ENCODE measurements around the gene FAM120C. TPM values are rescaled to one million over a fixed set of nuclear protein-coding genes. Genes with fewer than 3 reads are reported as not detected.

The FAM120C gene
- total RNA-seq, 2 experiments from 2014 or later = 4.5 to 6.1 TPM

DNA sequence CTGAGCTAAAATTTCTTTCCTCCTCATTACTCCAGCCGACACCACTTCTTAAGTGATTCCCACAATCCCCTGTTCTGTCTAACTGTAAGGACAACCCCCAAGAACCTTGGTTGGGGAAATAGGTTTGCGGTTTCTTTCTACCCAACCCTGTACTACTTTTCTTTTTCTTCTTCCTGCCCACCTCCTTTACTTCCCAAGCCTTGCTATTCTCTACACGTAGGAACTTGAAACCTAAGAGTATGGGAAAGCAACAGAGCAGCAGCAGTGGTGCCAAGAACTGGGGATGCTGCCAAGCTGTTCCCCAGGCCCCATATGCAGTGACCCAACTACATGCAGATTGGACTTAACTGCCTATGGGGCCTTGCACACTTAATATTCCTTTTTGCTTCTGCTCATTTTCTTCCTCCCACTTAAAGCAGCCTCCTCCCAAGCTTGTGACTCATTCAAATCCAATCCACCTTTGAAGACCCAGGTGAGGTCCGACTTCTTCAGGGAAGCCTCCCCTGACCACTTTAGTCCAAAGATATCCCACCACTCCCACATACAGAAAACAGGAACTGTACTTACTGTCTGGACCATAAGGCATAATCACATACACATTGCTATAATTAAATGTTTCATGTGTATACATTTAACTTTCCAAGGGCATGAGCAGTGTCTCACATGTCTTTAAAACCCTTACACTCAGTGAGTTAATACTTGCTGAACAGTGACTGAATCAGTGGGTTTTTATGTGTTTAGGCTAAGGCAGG, 1.7 kb downstream of the FAM120C start:
- Mint-ChIP-seq H3K4me3 (peak overlapping the region; percentile 78), H3K27ac (peak overlapping the region; percentile 76), H3K4me1 (ENCODE audit: low read depth) (peaks cover 56% of the 10 kb centered on the region), H3K27me3 (no peaks in the 10 kb centered on the region), H3K36me3 (peaks cover 12% of the 10 kb centered on the region), H3K9me3 (no peaks in the 10 kb centered on the region)
- no peak for DNase-seq
- POLR2A ChIA-PET = interaction anchor here (1.0 kb wide), 1 partner anchor 137 kb away, joined by 5 read pairs; the partner anchor contains the start of gene PHF8
- intact Hi-C loops (cut with micrococcal nuclease) = loop anchor here (5.0 to 10.0 kb wide), 3 partner anchors 353 to 983 kb away; partner anchors contain the start of genes APEX2 and GNL3L
- CTCF ChIA-PET = no interaction called here

DNA sequence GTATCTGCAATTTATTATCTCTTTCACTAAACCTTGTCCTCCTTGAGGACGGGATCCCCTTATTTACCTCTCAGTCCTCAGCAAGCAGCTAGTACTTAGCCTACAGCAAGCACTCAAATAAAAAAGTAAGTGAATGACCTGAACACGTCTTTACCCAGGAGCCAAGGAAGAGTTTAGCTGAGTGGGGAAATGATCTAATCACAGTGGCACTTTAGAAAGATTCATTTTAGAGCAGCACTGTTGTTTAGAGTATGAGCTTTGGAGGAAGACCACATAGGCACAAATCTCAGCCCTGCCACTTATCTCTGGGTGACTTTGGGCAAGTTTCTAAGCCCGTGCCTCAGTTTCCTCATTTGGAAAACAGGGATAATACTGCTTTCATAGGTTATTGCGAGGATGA, 2.7 kb downstream of the FAM120C start:
- POLR2A ChIA-PET = no interaction called here
- DNase-seq = no peak
- no peak overlapping the region for H3K27ac Mint-ChIP-seq
- peak overlapping the region; percentile 78 for H3K4me3 Mint-ChIP-seq
- no peaks in the 10 kb centered on the region for H3K27me3 Mint-ChIP-seq
- H3K4me1 Mint-ChIP-seq (ENCODE audit: low read depth) = peaks cover 56% of the 10 kb centered on the region
- no peaks in the 10 kb centered on the region for H3K9me3 Mint-ChIP-seq
- CTCF ChIA-PET = no interaction called here
- intact Hi-C loops (cut with micrococcal nuclease) = loop anchor here (5.0 to 10.0 kb wide), 3 partner anchors 354 to 984 kb away; partner anchors contain the start of genes APEX2 and GNL3L
- peaks cover 12% of the 10 kb centered on the region for H3K36me3 Mint-ChIP-seq

DNA sequence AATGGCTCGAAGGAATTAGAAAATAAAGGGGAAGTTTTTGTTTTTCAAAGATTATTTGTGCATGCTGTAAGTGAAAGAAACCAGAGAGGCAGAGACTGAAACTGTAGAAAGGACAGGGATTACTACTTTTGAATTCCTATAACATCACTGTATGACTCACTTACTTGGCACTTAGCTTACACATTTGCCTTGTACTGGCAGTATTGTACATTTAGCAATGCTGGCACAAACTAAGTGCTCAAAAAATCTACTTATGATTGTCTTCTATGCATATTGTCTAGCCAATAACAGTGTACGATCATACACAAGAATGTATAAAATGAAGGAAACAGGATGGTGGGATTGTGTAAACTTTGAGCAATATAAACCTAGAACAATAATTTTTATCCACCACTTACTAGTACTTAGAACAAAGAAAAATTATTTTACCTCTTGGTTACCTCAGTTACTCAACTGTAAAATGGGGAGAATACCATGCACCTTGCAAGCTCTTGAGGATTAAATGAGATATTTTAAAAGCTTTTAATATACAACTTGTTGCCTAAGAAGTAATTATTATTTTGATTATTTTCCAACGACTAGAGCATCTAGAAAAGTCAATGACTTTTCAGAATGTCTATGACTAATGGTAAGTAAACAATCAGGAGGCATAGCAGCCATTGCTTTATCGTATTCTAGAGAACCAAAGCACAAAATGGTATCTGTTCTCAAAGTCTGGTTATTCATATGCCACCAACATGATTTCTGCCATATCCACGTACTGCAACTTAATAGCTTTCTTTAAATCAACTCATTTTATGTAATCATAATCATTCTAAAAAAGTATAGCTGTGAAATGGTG, 4.7 kb downstream of the FAM120C start:
- Mint-ChIP-seq H3K4me3 (no peak overlapping the region), H3K36me3 (peaks cover 24% of the 10 kb centered on the region), H3K27me3 (no peaks in the 10 kb centered on the region), H3K9me3 (no peaks in the 10 kb centered on the region), H3K4me1 (ENCODE audit: low read depth) (peaks cover 53% of the 10 kb centered on the region), H3K27ac (peak overlapping the region; percentile 57)
- ChIA-PET CTCF (no interaction called here), POLR2A (interaction anchor here (1.3 kb wide), 1 partner anchor 135 kb away, joined by 4 read pairs; no protein-coding TSS in a partner anchor)
- no peak for DNase-seq
- intact Hi-C loops (cut with micrococcal nuclease) = no loop called here

DNA sequence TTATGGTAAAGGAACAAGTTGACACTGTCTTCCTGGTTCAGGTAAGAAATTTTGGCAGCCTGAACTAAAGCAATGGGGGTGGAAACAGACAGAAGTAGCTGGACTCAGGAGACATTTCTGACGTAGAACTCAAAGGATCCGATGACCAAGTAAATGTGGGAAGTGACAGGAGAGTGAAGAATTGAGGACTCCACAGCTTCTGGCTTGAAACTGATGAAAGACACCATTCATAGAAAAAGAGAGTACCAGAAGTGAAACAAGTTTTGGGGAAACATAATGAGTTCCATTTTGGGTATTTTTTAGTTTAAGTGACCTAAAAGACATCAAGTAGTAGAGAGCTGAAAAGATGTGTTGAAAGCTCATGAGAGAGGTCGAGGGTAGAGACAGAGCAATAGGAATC, 5.7 kb downstream of the FAM120C start:
- peaks cover 53% of the 10 kb centered on the region for H3K4me1 Mint-ChIP-seq (ENCODE audit: low read depth)
- CTCF ChIA-PET = no interaction called here
- no peak overlapping the region for H3K4me3 Mint-ChIP-seq

DNA sequence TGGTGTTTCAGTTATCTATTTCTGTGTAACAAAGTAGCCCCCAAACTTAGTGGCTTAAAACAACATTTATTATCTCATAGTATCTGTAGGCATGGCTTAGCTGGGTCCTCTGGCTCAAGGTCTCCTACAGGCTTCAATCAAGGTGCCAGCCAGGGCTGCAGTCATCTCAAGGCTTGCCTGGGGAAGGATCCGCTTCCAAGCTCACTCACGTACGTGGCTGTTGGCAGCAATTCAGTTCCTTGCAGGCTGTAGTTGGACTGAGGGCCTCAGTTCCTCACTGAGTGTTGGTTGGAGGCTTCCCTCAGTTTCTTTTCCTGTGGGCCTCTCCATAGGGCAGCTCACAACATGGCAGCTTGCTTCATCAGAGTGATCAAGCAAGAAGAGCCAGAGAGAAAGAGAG, 9.3 kb downstream of the FAM120C start:
- H3K4me3 Mint-ChIP-seq = no peak overlapping the region
- peaks cover 23% of the 10 kb centered on the region for H3K4me1 Mint-ChIP-seq (ENCODE audit: low read depth)
- H3K36me3 Mint-ChIP-seq = peaks cover 20% of the 10 kb centered on the region
- ChIA-PET CTCF (no interaction called here), POLR2A (no interaction called here)
- H3K27ac Mint-ChIP-seq = no peak overlapping the region
- no peaks in the 10 kb centered on the region for H3K9me3 Mint-ChIP-seq
- intact Hi-C loops (cut with micrococcal nuclease) = no loop called here
- H3K27me3 Mint-ChIP-seq = no peaks in the 10 kb centered on the region
- DNase-seq = no peak

More for the DNA sequence above, 5.7 kb downstream of the FAM120C start:
- H3K27ac Mint-ChIP-seq = peak overlapping the region; percentile 57
- H3K27me3 Mint-ChIP-seq = no peaks in the 10 kb centered on the region
- H3K9me3 Mint-ChIP-seq = no peaks in the 10 kb centered on the region
- peaks cover 25% of the 10 kb centered on the region for H3K36me3 Mint-ChIP-seq
- DNase-seq = no peak
- POLR2A ChIA-PET = interaction anchor here (0.6 to 1.3 kb wide), 2 partner anchors 134 to 353 kb away, joined by 3 to 4 read pairs; partner anchors contain the start of gene GNL3L
- intact Hi-C loops (cut with micrococcal nuclease) = no loop called here

DNA sequence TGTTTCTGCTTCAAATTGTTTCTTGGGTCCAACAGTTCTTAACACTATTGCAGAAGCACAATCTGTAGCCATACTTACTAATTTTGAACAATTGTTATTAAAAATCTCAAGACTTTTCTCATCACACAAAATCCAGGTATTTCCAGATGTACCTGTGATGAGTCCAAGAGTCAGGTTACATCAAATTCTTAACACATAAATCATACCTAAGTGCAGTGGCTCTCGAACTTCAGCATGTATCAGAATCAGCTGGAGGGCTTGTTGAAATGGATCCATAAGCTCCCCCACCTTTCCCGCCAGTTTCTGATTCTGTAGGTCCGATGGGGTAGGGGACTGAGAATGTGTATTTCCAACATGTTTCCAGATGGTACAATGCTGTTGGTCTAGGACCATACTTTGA, 10.6 kb downstream of the FAM120C start:
- H3K27ac Mint-ChIP-seq = no peak overlapping the region
- peaks cover 20% of the 10 kb centered on the region for H3K36me3 Mint-ChIP-seq
- intact Hi-C loops (cut with micrococcal nuclease) = no loop called here
- H3K4me3 Mint-ChIP-seq = no peak overlapping the region
- CTCF ChIA-PET = no interaction called here
- no peak for DNase-seq
- POLR2A ChIA-PET = no interaction called here
- H3K9me3 Mint-ChIP-seq = no peaks in the 10 kb centered on the region
- H3K4me1 Mint-ChIP-seq (ENCODE audit: low read depth) = peaks cover 11% of the 10 kb centered on the region
- no peaks in the 10 kb centered on the region for H3K27me3 Mint-ChIP-seq

DNA sequence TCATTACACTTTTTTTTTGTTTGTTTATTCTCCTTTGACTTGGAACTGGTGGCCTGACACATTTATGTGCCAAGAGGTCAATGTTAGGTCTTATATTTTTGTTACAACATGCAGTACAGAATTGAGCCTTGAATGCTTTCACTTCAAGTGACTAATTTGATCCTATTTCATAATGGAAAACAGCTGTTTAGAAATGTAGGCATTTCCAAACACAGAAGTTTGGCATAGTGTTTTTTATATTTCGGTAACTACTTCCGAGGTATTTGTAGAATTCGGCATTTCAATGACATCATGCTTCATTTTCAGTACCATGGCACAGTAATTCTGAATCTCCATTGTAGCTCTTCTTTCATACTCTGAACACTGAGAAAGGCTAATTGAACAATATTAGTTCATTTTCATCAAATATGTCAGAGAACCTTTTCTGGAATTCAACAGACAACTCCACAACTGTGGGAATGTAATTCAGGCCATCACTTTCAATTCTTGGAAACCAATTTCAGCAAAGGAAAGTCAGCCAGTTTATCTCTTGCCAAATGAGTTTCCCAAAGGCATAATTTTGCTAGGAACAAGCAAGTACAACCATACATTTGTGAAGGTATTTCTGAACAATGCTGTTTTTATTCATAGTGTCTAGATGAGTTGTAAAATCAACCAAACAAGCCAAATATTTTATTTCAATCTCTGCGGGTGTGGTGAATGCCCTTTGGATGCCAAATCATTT, 11.4 kb downstream of the FAM120C start:
- no peak for DNase-seq
- H3K36me3 Mint-ChIP-seq = peaks cover 14% of the 10 kb centered on the region
- H3K27me3 Mint-ChIP-seq = no peaks in the 10 kb centered on the region
- peaks cover 4% of the 10 kb centered on the region for H3K4me1 Mint-ChIP-seq (ENCODE audit: low read depth)
- intact Hi-C loops (cut with micrococcal nuclease) = no loop called here
- no peak overlapping the region for H3K4me3 Mint-ChIP-seq
- POLR2A ChIA-PET = interaction anchor here (0.6 kb wide), 1 partner anchor 13 kb away, joined by 4 read pairs; no protein-coding TSS in a partner anchor
- H3K27ac Mint-ChIP-seq = no peak overlapping the region
- CTCF ChIA-PET = no interaction called here
- H3K9me3 Mint-ChIP-seq = no peaks in the 10 kb centered on the region

DNA sequence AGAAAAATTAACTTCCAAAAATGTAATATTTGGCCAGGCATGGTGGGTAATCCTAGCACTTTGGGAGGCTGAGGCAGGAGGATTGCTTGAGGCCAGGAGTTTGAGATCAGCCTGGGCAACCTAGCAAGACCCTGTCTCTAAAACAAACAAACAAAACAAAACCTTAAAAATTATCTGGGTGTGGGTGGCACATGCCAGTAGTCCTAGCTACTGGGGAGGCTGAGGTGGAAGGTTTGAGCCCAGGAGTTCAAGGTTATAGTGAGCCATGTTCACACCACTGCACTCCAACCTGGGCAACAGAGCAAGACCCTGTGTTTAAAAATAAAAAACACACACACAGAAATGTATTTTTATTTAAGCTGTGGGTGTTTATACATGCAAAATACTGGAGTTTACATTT, 12.0 kb downstream of the FAM120C start:
- Mint-ChIP-seq H3K36me3 (peaks cover 13% of the 10 kb centered on the region), H3K4me3 (no peak overlapping the region), H3K9me3 (no peaks in the 10 kb centered on the region), H3K27me3 (no peaks in the 10 kb centered on the region), H3K27ac (no peak overlapping the region), H3K4me1 (ENCODE audit: low read depth) (peaks cover 2% of the 10 kb centered on the region)
- ChIA-PET POLR2A (interaction anchor here (0.6 kb wide), 1 partner anchor 13 kb away, joined by 4 read pairs; no protein-coding TSS in a partner anchor), CTCF (no interaction called here)
- DNase-seq = no peak
- intact Hi-C loops (cut with micrococcal nuclease) = no loop called here

DNA sequence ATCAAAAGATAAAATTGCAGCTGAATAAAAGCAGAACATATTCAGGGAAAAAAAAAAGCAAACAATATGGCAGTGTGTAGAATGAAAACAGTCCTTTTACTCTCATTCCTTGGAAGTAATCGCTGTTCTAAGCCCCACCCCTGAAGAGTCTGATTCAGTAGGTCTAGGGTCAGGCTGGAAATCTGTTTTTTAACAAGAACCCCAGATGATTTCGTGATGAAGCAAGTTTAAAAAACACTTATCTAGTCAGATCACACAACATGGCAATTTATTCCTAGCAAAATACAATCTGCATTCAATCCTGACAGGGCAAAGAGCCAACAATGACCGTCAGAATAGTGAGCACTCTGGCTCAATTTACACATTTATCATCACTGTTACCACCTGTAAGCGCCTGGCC, 16.1 kb downstream of the FAM120C start:
- Mint-ChIP-seq H3K36me3 (no peaks in the 10 kb centered on the region), H3K4me1 (ENCODE audit: low read depth) (peaks cover 2% of the 10 kb centered on the region), H3K27ac (no peak overlapping the region), H3K27me3 (no peaks in the 10 kb centered on the region), H3K9me3 (no peaks in the 10 kb centered on the region), H3K4me3 (no peak overlapping the region)
- ChIA-PET CTCF (no interaction called here), POLR2A (no interaction called here)
- intact Hi-C loops (cut with micrococcal nuclease) = no loop called here
- no peak for DNase-seq

DNA sequence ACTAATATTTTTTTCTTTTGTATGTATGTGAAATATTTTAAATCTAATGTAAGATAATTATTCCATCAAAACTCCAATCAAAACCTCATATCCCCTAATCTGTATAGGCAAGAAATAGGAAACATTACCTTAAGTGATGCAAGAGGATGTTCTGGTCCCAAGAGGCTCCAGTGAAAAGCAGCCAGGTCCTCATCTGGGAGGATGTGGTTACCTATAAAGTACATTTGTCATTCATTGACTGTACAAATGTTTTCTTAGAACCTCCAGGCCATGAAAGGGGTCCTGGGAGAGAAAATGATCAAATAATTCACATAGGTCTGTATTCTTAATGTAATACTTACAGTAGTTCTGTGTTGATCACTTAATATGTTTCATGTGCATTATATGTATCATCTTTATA, 25.5 kb downstream of the FAM120C start:
- CTCF ChIA-PET = no interaction called here
- H3K9me3 Mint-ChIP-seq = no peaks in the 10 kb centered on the region
- H3K4me1 Mint-ChIP-seq (ENCODE audit: low read depth) = no peaks in the 10 kb centered on the region
- peaks cover 6% of the 10 kb centered on the region for H3K36me3 Mint-ChIP-seq
- no peak overlapping the region for H3K27ac Mint-ChIP-seq
- intact Hi-C loops (cut with micrococcal nuclease) = no loop called here
- POLR2A ChIA-PET = no interaction called here
- no peaks in the 10 kb centered on the region for H3K27me3 Mint-ChIP-seq
- H3K4me3 Mint-ChIP-seq = no peak overlapping the region
- DNase-seq = no peak

DNA sequence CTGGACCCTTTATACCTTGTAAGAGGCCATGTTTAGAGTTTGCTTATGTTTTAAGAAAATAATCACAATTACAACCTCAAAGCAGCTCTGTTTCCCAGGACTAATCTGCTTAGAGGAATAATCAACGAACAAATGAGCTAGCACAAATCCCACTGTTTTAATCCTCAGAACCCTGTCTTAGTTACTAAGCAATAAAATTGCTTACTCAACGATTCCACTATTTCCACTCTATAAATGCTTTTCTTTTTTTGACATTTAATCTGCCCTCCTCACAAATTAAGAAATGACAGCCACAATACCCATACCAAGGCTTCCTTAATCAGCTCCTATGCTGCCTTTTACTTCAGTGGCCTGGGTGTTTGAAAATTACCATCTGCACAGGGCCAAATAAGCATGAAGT, 48.8 kb downstream of the FAM120C start:
- H3K36me3 Mint-ChIP-seq = peaks cover 14% of the 10 kb centered on the region
- no peaks in the 10 kb centered on the region for H3K9me3 Mint-ChIP-seq
- ChIA-PET POLR2A (no interaction called here), CTCF (no interaction called here)
- intact Hi-C loops (cut with micrococcal nuclease) = no loop called here
- H3K4me3 Mint-ChIP-seq = no peak overlapping the region
- no peaks in the 10 kb centered on the region for H3K27me3 Mint-ChIP-seq
- no peak for DNase-seq
- H3K4me1 Mint-ChIP-seq (ENCODE audit: low read depth) = no peaks in the 10 kb centered on the region
- H3K27ac Mint-ChIP-seq = no peak overlapping the region

DNA sequence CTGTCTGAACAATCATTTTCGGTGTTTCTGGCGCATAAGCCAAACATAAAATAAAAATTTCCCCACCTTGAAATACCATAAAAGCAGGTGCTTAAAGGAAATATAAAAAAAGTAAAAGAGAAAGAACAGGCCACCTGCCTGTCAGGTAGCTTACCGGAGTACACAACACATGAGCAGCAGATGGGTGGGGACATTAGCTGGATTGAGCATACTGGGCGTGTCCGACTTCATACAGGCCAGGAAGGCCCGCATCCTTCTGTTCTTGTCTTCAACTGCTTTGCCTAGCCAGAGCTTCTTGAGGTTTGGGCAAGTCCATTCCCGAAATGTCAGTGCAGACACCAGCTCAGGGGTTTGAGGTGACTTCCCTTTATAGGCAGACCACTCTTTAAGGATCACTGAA, 66.7 kb downstream of the FAM120C start:
- H3K36me3 Mint-ChIP-seq = no peaks in the 10 kb centered on the region
- H3K4me3 Mint-ChIP-seq = no peak overlapping the region
- no peak overlapping the region for H3K27ac Mint-ChIP-seq
- intact Hi-C loops (cut with micrococcal nuclease) = no loop called here
- H3K9me3 Mint-ChIP-seq = no peaks in the 10 kb centered on the region
- H3K4me1 Mint-ChIP-seq (ENCODE audit: low read depth) = no peaks in the 10 kb centered on the region
- POLR2A ChIA-PET = no interaction called here
- CTCF ChIA-PET = no interaction called here
- no peak for DNase-seq
- H3K27me3 Mint-ChIP-seq = no peaks in the 10 kb centered on the region
